H9 (cell line): Measurements from ENCODE around the gene TCERG1L. TPM values are rescaled to one million over a fixed set of nuclear protein-coding genes. Genes with fewer than 3 reads are reported as not detected.

ENCODE experiments used
- DNase-seq: peaks from one replicate; pipeline ENCODE4 v3.0.0-alpha.2; 2017
- H2AFZ ChIP-seq: one replicate; pipeline ENCODE4 v1.6.1; 2013; ENCODE audit warnings: mild to moderate bottlenecking, low read length, control low read depth, moderate library complexity
- H2AK5ac ChIP-seq: 2 replicates; pipeline ENCODE4 v1.6.1; 2013; ENCODE audit warnings: low read length, control low read depth, mixed read lengths; ENCODE audit not compliant: insufficient read length
- H2BK120ac ChIP-seq: one replicate; pipeline ENCODE4 v1.6.1; 2013; ENCODE audit warnings: low read depth, mild to moderate bottlenecking, low read length, control low read depth, inconsistent platforms; ENCODE audit not compliant: poor library complexity, severe bottlenecking
- H2BK12ac ChIP-seq: 2 replicates; pipeline ENCODE4 v1.6.1; 2013; ENCODE audit warnings: low read length, control low read depth, mixed read lengths, low read depth; ENCODE audit not compliant: insufficient read length
- H2BK15ac ChIP-seq: 2 replicates; pipeline ENCODE4 v1.6.1; 2013; ENCODE audit warnings: low read depth, low read length, control low read depth
- H2BK20ac ChIP-seq: one replicate; pipeline ENCODE4 v1.6.1; 2013; ENCODE audit warnings: low read depth, mild to moderate bottlenecking, low read length, control low read depth, inconsistent platforms; ENCODE audit not compliant: poor library complexity, severe bottlenecking
- H2BK5ac ChIP-seq: 2 replicates; pipeline ENCODE4 v1.6.1; 2013; ENCODE audit warnings: low read length, control low read depth, mixed read lengths; ENCODE audit not compliant: insufficient read length
- H3K14ac ChIP-seq: 2 replicates; pipeline ENCODE4 v1.6.1; 2013; ENCODE audit warnings: low read length, control low read depth; ENCODE audit not compliant: insufficient read depth
- H3K18ac ChIP-seq: 2 replicates; pipeline ENCODE4 v1.6.1; 2013; ENCODE audit warnings: low read depth, mild to moderate bottlenecking, mixed read lengths, low read length, control low read depth; ENCODE audit not compliant: insufficient read length
- H3K23ac ChIP-seq: 2 replicates; pipeline ENCODE4 v1.6.1; 2013; ENCODE audit warnings: low read length, control low read depth, mixed read lengths, low read depth; ENCODE audit not compliant: insufficient read length
- H3K23me2 ChIP-seq: 2 replicates; pipeline ENCODE4 v1.6.1; 2013; ENCODE audit warnings: low read depth, mild to moderate bottlenecking, mixed read lengths, low read length, control low read depth; ENCODE audit not compliant: insufficient read length, poor library complexity, severe bottlenecking
- H3K27ac ChIP-seq: 2 replicates; pipeline ENCODE4 v1.5.1; 2013; ENCODE audit warnings: low read length, control low read depth, mixed read lengths, low read depth; ENCODE audit not compliant: insufficient read length
- H3K27me3 ChIP-seq: 2 replicates; pipeline ENCODE4 v1.6.1; 2013; ENCODE audit warnings: low read length, control low read depth, inconsistent platforms; ENCODE audit not compliant: insufficient read depth
- H3K4ac ChIP-seq: 2 replicates; pipeline ENCODE4 v1.6.1; 2013; ENCODE audit warnings: low read depth, mild to moderate bottlenecking, control low read depth, inconsistent platforms, low read length, moderate library complexity
- H3K4me1 ChIP-seq: 2 replicates; pipeline ENCODE4 v1.6.1; 2013; ENCODE audit warnings: low read length, control low read depth, inconsistent platforms; ENCODE audit not compliant: insufficient read depth
- H3K4me2 ChIP-seq: 2 replicates; pipeline ENCODE4 v1.6.1; 2013; ENCODE audit warnings: low read length, control low read depth, mixed read lengths; ENCODE audit not compliant: insufficient read length, insufficient read depth
- H3K56ac ChIP-seq: 2 replicates; pipeline ENCODE4 v1.6.1; 2013; ENCODE audit warnings: low read depth, mild to moderate bottlenecking, mixed read lengths, low read length, control low read depth; ENCODE audit not compliant: insufficient read length
- H3K79me1 ChIP-seq: 2 replicates; pipeline ENCODE4 v1.6.1; 2013; ENCODE audit warnings: low read depth, mild to moderate bottlenecking, moderate library complexity, low read length, control low read depth, inconsistent platforms; ENCODE audit not compliant: insufficient read depth, poor library complexity, severe bottlenecking
- H3K79me2 ChIP-seq: 2 replicates; pipeline ENCODE4 v1.6.1; 2013; ENCODE audit warnings: low read length, control low read depth, inconsistent platforms; ENCODE audit not compliant: insufficient read depth
- H3K9ac ChIP-seq: 2 replicates; pipeline ENCODE4 v1.6.1; 2013; ENCODE audit warnings: low read length, control low read depth, mixed read lengths; ENCODE audit not compliant: insufficient read length; ENCODE audit errors: extremely low read depth
- H3K9me3 ChIP-seq: one replicate; pipeline ENCODE4 v1.6.1; 2013; ENCODE audit warnings: low read depth, low read length, inconsistent platforms; ENCODE audit not compliant: control insufficient read depth
- H3T11ph ChIP-seq: one replicate; pipeline ENCODE4 v1.6.1; 2013; ENCODE audit warnings: mild to moderate bottlenecking, low read length, control low read depth, inconsistent platforms
- H4K20me1 ChIP-seq: one replicate; pipeline ENCODE4 v1.6.1; 2013; ENCODE audit not compliant: control insufficient read depth, insufficient read length, insufficient read depth
- H4K5ac ChIP-seq: 2 replicates; pipeline ENCODE4 v1.6.1; 2013; ENCODE audit warnings: low read depth, mild to moderate bottlenecking, mixed read lengths, low read length, control low read depth; ENCODE audit not compliant: insufficient read length
- H4K8ac ChIP-seq: replicated peaks from 2 replicates; pipeline ENCODE4 v1.6.1; 2013; ENCODE audit warnings: low read length, control low read depth, mixed read lengths, low read depth; ENCODE audit not compliant: insufficient read length
- H4K91ac ChIP-seq: 2 replicates; pipeline ENCODE4 v1.6.1; 2013; ENCODE audit warnings: low read depth, mild to moderate bottlenecking, moderate library complexity, mixed read lengths, low read length, control low read depth; ENCODE audit not compliant: insufficient read length
- H3K27ac Mint-ChIP-seq, 3 experiments: 2 replicates in 2 of 3; 3 replicates in 1 of 3; pipeline ENCODE4 v1.8.0; 2020 to 2021; ENCODE audit warnings: mixed read lengths in 3 of 3, mild to moderate bottlenecking in 1 of 3, moderate library complexity in 1 of 3
- H3K27me3 Mint-ChIP-seq: 2 replicates; pipeline ENCODE4 v1.8.0; 2021; ENCODE audit warnings: low read depth, mild to moderate bottlenecking, moderate library complexity, mixed read lengths
- H3K36me3 Mint-ChIP-seq, 3 experiments: 2 replicates in 2 of 3; 3 replicates in 1 of 3; pipeline ENCODE4 v1.8.0; 2020 to 2021; ENCODE audit warnings: low read depth in 3 of 3, mixed read lengths in 3 of 3; ENCODE audit not compliant: insufficient read depth in 1 of 3
- H3K4me1 Mint-ChIP-seq, 2 experiments: 2 replicates each; pipeline ENCODE4 v1.8.0; 2020; ENCODE audit warnings: mixed read lengths in 2 of 2
- H3K4me3 Mint-ChIP-seq, 2 experiments: 2 replicates in 1 of 2; 3 replicates in 1 of 2; pipeline ENCODE4 v1.8.0; 2020 to 2021; ENCODE audit warnings: mild to moderate bottlenecking in 2 of 2, mixed read lengths in 2 of 2, moderate library complexity in 1 of 2
- H3K9me3 Mint-ChIP-seq, 2 experiments: 2 replicates in 1 of 2; 3 replicates in 1 of 2; pipeline ENCODE4 v1.8.0; 2020; ENCODE audit warnings: mild to moderate bottlenecking in 2 of 2, mixed read lengths in 2 of 2, moderate library complexity in 1 of 2
- CTCF ChIP-seq: fragments of 200-600 bp; sonication (generic); conservative IDR thresholded peaks from 3 replicates; pipeline ENCODE4 v1.8.0; 2021; ENCODE audit warnings: antibody characterized with exemption, mild to moderate bottlenecking
- WGBS: extraction: QIAGEN DNeasy Blood & Tissue Kit; methylation state at CpG from one replicate; pipeline ENCODE4 v1.1.7; 2013; ENCODE audit warnings: missing lambda C conversion rate, low lambda C conversion rate, mixed read lengths; ENCODE audit not compliant: insufficient read length; ENCODE audit errors: extremely low coverage; 5-methylcytosine and 5-hydroxymethylcytosine counted together
- total RNA-seq: library from RNA; stranded (reverse); gene quantifications from 2 replicates; pipeline ENCODE4 v1.2.1, GENCODE V29; 2021

TCERG1L gene
- total RNA-seq, 1 experiment from 2014 or later, result 3.3 TPM

GRCh38 chr10:131272897-131273451 is 38.5 kb downstream of the TCERG1L start:
- no peak overlapping the region for H4K5ac ChIP-seq
- no peak overlapping the region for H2BK120ac ChIP-seq
- no peaks in the 10 kb centered on the region for H3K23me2 ChIP-seq
- no peak overlapping the region for H2BK20ac ChIP-seq
- H3K9ac ChIP-seq, result no peak overlapping the region
- H3K56ac ChIP-seq, result no peak overlapping the region
- H3T11ph ChIP-seq, result no peak overlapping the region
- H3K27ac ChIP-seq, result no peak overlapping the region
- Mint-ChIP-seq H3K36me3 (no peaks in the 10 kb centered on the region), H3K9me3 (no peaks in the 10 kb centered on the region), H3K4me3 (no peak overlapping the region), H3K27ac (no peak overlapping the region), H3K27me3 (no peaks in the 10 kb centered on the region), H3K4me1 (no peaks in the 10 kb centered on the region; a peak in 1 of 4 replicates)
- no peaks in the 10 kb centered on the region for H3K9me3 ChIP-seq
- no CpG with 5 or more reads among the region's 15 CpGs for WGBS
- H3K27me3 ChIP-seq, result no peaks in the 10 kb centered on the region
- H4K8ac ChIP-seq, result no peak overlapping the region
- H2BK12ac ChIP-seq, result no peak overlapping the region
- H3K4me2 ChIP-seq, result no peak overlapping the region
- H3K14ac ChIP-seq, result no peak overlapping the region
- no peak overlapping the region for H2AK5ac ChIP-seq
- no peak overlapping the region; the same call in 1 of the 2 replicates for H3K4ac ChIP-seq
- no peak overlapping the region for H2BK15ac ChIP-seq
- H3K4me1 ChIP-seq, result no peaks in the 10 kb centered on the region
- H3K79me2 ChIP-seq, result no peaks in the 10 kb centered on the region
- no peak for DNase-seq
- no peak overlapping the region for H3K18ac ChIP-seq
- TF ChIP-seq CTCF, result no peak
- H2BK5ac ChIP-seq, result no peak overlapping the region
- H4K20me1 ChIP-seq, result no peaks in the 10 kb centered on the region
- H3K79me1 ChIP-seq, result no peaks in the 10 kb centered on the region
- no peak overlapping the region for H4K91ac ChIP-seq
- H3K23ac ChIP-seq, result no peak overlapping the region
- no peak overlapping the region for H2AFZ ChIP-seq
